ENCODE data around the gene SCUBE1. TPM values are rescaled to one million over a fixed set of nuclear protein-coding genes. Genes with fewer than 3 reads are reported as not detected.

Gene SCUBE1
- total and polyA plus RNA-seq, 4 donors, result 1.6 to 7.9 (median 5.0) TPM

GRCh38 chr22:43272869-43273318 lies 70.3 kb downstream of the SCUBE1 start:
- ATAC-seq (ENCODE audit: insufficient read depth, low FRiP score) (no peak), DNase-seq (no peak)
- whole genome bisulfite sequencing, 2 donors, result 59 to 80% methylated on average over 12 of the region's 12 CpGs
- H3K4me1 ChIP-seq (ENCODE audit: control insufficient read depth in 5 of 5, insufficient read depth in 5 of 5, low read length in 5 of 5), result peaks cover 0 to 3% (median 0%) of the 10 kb centered on the region in 5 donors
- H3K27me3 ChIP-seq (ENCODE audit: control insufficient read depth in 3 of 3, insufficient read depth in 3 of 3, low read length in 2 of 3), result no peaks in the 10 kb centered on the region
- H3K9ac ChIP-seq (ENCODE audit: insufficient read depth in 1 of 2, low read length in 2 of 2), result no peak overlapping the region
- TF ChIP-seq CTCF (IDR thresholded peaks at IDR 0.05; ENCODE audit: control extremely low read depth, extremely low read depth), result no peak
- H3K4me3 ChIP-seq, result no peak overlapping the region
- H3K9me3 ChIP-seq (ENCODE audit: control insufficient read depth in 4 of 4, insufficient read depth in 3 of 4, low read length in 3 of 4), result no peaks in the 10 kb centered on the region
- H3K27ac ChIP-seq (ENCODE audit: low read depth in 1 of 2, low read length in 1 of 2), result peak overlapping the region in 1 of 2 donors; percentile 71
- H3K36me3 ChIP-seq (ENCODE audit: control insufficient read depth in 4 of 4, insufficient read depth in 4 of 4, low read length in 4 of 4), result no peaks in the 10 kb centered on the region

- Histone ChIP-seq H3K27me3 (ENCODE audit: control insufficient read depth in 3 of 3, insufficient read depth in 3 of 3, low read length in 2 of 3) (no peaks in the 10 kb centered on the region), H3K36me3 (ENCODE audit: control insufficient read depth in 4 of 4, insufficient read depth in 4 of 4, low read length in 4 of 4) (no peaks in the 10 kb centered on the region), H3K9ac (ENCODE audit: insufficient read depth in 1 of 2, low read length in 2 of 2) (no peak overlapping the region), H3K4me1 (ENCODE audit: control insufficient read depth in 5 of 5, insufficient read depth in 5 of 5, low read length in 5 of 5) (peaks cover 0 to 3% (median 0%) of the 10 kb centered on the region in 5 donors), H3K9me3 (ENCODE audit: control insufficient read depth in 4 of 4, insufficient read depth in 3 of 4, low read length in 3 of 4) (no peaks in the 10 kb centered on the region), H3K27ac (ENCODE audit: low read depth in 1 of 2, low read length in 1 of 2) (peak overlapping the region in 1 of 2 donors; percentile 74), H3K4me3 (no peak overlapping the region)
- DNase-seq, result no peak
- no peak for ATAC-seq (ENCODE audit: insufficient read depth, low FRiP score)
- 62 to 87% methylated on average over 12 of the region's 12 CpGs for WGBS, 2 donors
- no peak for TF ChIP-seq CTCF (IDR thresholded peaks at IDR 0.05; ENCODE audit: control extremely low read depth, extremely low read depth)
Observed at GRCh38 chr22:43272301-43272700, 70.9 kb downstream of the SCUBE1 start.

- WGBS, 2 donors, result 89 to 93% methylated on average over 7 of the region's 7 CpGs
- no peak for ATAC-seq (ENCODE audit: insufficient read depth, low FRiP score)
Observed at GRCh38 chr22:43270949-43271348, 72.2 kb downstream of the SCUBE1 start.

More at GRCh38 chr22:43270949-43271348, 72.2 kb downstream of the SCUBE1 start:
- TF ChIP-seq CTCF (IDR thresholded peaks at IDR 0.05; ENCODE audit: control extremely low read depth, extremely low read depth), result no peak
- DNase-seq, result no peak
- Histone ChIP-seq H3K4me3 (no peak overlapping the region), H3K27ac (ENCODE audit: low read depth in 1 of 2, low read length in 1 of 2) (peak overlapping the region in 1 of 2 donors; percentile 28), H3K9me3 (ENCODE audit: control insufficient read depth in 4 of 4, insufficient read depth in 3 of 4, low read length in 3 of 4) (no peaks in the 10 kb centered on the region), H3K9ac (ENCODE audit: insufficient read depth in 1 of 2, low read length in 2 of 2) (no peak overlapping the region), H3K27me3 (ENCODE audit: control insufficient read depth in 3 of 3, insufficient read depth in 3 of 3, low read length in 2 of 3) (peaks cover 0 to 2% (median 0%) of the 10 kb centered on the region in 3 donors), H3K36me3 (ENCODE audit: control insufficient read depth in 4 of 4, insufficient read depth in 4 of 4, low read length in 4 of 4) (no peaks in the 10 kb centered on the region), H3K4me1 (ENCODE audit: control insufficient read depth in 5 of 5, insufficient read depth in 5 of 5, low read length in 5 of 5) (peaks cover 0 to 3% (median 0%) of the 10 kb centered on the region in 5 donors)
